Measurements from ENCODE around the gene NCAPG2.

DNA sequence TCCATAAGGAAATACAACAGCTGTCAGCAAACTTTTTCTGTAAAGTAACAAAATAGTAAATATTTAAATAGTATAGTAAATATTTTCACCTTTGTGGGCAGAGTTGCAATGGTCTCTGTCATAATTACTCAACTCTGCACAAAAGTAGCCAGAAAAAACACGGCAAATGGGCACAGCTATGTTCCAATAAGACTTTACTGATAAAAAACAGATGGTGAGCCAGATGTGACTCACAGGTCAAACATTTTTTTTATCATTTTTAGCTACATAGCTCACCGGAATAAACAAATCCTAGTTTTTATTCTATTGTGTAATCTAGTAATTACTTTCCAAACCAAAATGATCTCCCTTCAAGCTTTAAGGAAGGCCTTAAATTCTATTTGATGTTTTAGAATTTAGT is 55.3 kb downstream of the NCAPG2 start:
- TF ChIP-seq, protein P1, sequence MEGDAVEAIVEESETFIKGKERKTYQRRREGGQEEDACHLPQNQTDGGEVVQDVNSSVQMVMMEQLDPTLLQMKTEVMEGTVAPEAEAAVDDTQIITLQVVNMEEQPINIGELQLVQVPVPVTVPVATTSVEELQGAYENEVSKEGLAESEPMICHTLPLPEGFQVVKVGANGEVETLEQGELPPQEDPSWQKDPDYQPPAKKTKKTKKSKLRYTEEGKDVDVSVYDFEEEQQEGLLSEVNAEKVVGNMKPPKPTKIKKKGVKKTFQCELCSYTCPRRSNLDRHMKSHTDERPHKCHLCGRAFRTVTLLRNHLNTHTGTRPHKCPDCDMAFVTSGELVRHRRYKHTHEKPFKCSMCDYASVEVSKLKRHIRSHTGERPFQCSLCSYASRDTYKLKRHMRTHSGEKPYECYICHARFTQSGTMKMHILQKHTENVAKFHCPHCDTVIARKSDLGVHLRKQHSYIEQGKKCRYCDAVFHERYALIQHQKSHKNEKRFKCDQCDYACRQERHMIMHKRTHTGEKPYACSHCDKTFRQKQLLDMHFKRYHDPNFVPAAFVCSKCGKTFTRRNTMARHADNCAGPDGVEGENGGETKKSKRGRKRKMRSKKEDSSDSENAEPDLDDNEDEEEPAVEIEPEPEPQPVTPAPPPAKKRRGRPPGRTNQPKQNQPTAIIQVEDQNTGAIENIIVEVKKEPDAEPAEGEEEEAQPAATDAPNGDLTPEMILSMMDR (IDR thresholded peaks at IDR 0.05), result no peak
- TF ChIP-seq POLR2A (IDR thresholded peaks at IDR 0.05), result no peak
